Neuron (in vitro differentiated cells): ENCODE data around the gene MUSK.
"Not testable (repeated sequence)": the region's sequence is repeated elsewhere in the genome, so short reads cannot be mapped to it uniquely, and the experiment has no call there.

Experiments
- H2AFZ ChIP-seq: one replicate; pipeline ENCODE4 v1.6.1; 2013; ENCODE audit warnings: low read depth, mild to moderate bottlenecking, inconsistent platforms, low read length, moderate library complexity
- H3K27me3 ChIP-seq: one replicate; pipeline ENCODE4 v1.6.1; 2013; ENCODE audit warnings: low read length; ENCODE audit not compliant: insufficient read depth
- H3K36me3 ChIP-seq: one replicate; pipeline ENCODE4 v1.6.1; 2013; ENCODE audit warnings: low read length; ENCODE audit not compliant: insufficient read depth
- H3K4me1 ChIP-seq: one replicate; pipeline ENCODE4 v1.6.1; 2013; ENCODE audit warnings: low read length; ENCODE audit not compliant: insufficient read depth
- H3K4me3 ChIP-seq: 2 replicates; pipeline ENCODE4 v1.5.1; 2013; ENCODE audit warnings: mild to moderate bottlenecking, low read length, moderate library complexity
- H3K9me3 ChIP-seq: one replicate; pipeline ENCODE4 v1.6.1; 2013; ENCODE audit warnings: low read length

MUSK gene

DNA sequence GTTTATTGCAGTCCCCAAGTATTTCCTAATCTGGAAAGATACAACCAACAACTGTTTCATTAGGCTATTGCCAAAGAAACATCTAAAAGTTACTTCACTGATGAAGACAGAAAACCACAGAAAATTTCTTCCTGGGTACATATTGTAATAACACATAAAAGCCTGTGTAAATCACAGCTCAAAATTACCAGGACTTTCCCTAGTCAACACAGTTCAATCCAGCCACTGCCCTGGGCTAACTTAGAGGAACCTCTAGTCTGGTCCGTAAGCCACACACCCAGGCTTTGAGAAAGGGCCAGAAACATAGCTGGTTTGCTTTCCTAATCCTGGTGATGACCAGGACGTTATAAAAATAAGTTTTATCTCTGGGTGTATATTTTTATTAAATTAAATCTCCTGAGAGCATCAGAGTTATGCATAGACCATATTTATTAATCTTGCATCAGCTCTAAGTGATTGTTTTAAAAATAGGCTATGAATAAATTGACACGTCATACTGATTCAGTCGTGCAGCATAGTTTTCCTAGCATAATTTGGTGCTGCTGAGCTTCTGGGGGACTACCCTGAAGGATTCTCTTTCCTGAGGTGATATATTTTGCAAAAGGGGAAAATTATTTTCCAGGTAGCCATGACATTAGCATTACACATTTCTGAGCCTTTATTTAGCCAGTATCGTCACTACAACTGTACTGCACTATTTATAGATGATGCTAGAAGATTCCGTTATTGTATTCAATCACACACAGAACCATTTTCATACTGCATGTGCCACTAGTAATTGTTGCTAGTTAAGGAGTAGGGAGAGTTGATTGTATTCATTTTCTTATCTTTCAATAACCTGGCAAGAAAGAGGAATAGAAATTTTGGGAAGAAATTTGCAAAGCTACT is 12.6 kb upstream of the MUSK start:
- Histone ChIP-seq H2AFZ (no peak overlapping the region), H3K4me3 (no peak overlapping the region), H3K4me1 (no peaks in the 10 kb centered on the region), H3K27me3 (no peaks in the 10 kb centered on the region), H3K36me3 (no peaks in the 10 kb centered on the region), H3K9me3 (no peaks in the 10 kb centered on the region)

DNA sequence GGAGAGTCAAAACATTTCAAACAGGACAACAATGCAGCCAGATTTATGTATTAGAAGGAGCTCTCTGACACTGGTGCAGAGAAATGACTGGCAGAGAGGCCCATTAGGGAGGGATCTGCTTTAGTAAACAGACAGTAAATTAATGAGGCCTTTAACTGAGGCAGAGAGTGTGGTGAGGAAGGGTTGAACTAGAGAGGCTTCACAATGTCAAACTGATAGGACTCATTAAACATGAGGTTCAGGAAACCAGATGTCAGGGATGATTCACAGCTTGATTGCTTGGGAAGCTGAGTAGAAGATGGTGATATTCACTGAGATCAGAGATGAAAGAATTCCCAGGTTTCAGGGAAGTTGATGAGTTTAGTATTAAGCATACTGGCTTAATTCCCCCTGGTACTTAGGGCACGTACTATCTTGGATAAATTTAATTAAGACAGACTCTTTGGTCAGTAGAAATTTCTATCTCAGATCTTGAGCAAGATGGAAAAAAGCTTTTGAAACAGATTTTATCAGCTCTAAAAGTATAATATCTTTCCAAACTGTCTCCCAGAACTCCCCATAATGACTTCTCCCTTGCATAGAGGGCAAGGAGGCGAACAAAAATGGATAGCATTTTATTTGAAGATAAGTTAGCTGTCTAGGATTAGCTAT is 8.6 kb upstream of the MUSK start:
- no peaks in the 10 kb centered on the region for H3K36me3 ChIP-seq
- no peak overlapping the region for H2AFZ ChIP-seq
- no peaks in the 10 kb centered on the region for H3K4me1 ChIP-seq
- no peaks in the 10 kb centered on the region for H3K27me3 ChIP-seq
- no peaks in the 10 kb centered on the region for H3K9me3 ChIP-seq
- no peak overlapping the region for H3K4me3 ChIP-seq

DNA sequence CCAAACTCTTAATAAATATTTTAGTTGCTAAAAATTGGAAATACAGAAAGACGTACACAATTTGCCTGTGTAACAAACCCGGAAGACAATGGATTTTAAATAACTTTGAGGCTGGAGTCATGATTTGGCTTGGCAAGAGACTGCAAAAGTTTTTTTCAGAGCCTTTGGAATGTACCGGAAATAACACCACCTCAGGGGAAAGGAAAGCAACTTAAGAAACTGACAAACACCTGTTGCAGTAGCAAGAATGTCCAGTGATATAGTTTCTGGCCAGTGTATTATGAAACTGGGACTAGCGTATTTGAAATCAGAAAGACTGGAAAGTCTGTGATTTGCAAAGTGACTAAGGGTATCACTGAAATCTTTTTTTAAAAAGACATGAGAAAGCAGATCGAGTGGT is 842 bp downstream of the MUSK start:
- H2AFZ ChIP-seq: no peak overlapping the region
- no peaks in the 10 kb centered on the region for H3K4me1 ChIP-seq
- H3K9me3 ChIP-seq: no peaks in the 10 kb centered on the region
- H3K4me3 ChIP-seq: no peak overlapping the region
- no peaks in the 10 kb centered on the region for H3K36me3 ChIP-seq
- no peaks in the 10 kb centered on the region for H3K27me3 ChIP-seq

DNA sequence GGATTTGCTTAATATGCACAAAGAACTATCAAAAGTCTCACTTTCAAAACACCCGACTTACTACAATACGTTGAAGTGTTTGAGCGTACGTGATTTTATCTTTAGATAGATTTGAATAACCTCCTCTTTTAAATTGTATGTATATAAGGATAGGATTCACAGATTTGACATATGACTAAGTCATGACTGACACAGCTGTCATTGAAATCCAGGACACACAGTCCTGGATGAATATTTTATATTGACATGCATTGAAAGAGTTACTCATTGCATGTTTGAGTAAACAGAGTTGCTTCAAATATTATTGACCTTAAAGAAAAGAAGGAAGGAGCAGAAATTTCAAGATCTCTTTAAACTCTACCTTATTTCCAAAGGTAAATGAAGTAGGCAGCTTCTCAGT is 3.3 kb downstream of the MUSK start:
- no peaks in the 10 kb centered on the region for H3K9me3 ChIP-seq

DNA sequence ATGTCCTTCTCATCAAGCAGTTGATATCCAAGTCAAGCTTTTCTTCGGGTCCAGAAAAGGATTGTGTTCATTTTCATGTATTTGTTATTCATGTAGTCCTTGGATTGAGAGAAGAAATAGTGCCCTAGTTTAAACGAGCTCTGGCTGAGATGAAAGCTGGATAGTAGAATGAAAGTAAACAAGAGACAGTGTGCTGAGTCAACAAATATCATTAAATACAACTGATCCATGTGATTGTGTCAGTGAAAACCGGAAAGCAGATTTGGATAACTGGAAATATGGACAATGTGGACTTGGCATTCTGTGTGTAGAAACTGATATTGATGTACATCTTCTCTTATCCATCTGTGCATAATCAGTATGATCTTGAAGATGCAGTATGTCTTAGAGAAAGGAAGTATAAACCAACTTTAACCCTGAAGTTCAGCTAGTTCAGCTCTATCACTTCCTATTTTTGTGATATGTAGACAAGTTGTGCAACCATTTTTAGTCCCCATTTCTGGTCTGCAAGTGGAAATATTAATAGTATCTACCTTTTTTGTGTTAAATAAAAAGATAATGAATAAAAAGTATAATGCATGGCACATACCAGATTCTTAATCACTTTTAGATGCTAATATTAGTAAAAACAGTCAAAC is 4.4 kb downstream of the MUSK start:
- Histone ChIP-seq H3K27me3 (no peaks in the 10 kb centered on the region), H3K36me3 (no peaks in the 10 kb centered on the region), H2AFZ (no peak overlapping the region), H3K9me3 (no peaks in the 10 kb centered on the region), H3K4me1 (no peaks in the 10 kb centered on the region), H3K4me3 (no peak overlapping the region)

More for the DNA sequence above, 3.3 kb downstream of the MUSK start:
- Histone ChIP-seq H3K36me3 (no peaks in the 10 kb centered on the region), H3K27me3 (no peaks in the 10 kb centered on the region), H3K4me3 (no peak overlapping the region), H3K4me1 (no peaks in the 10 kb centered on the region), H2AFZ (no peak overlapping the region)

DNA sequence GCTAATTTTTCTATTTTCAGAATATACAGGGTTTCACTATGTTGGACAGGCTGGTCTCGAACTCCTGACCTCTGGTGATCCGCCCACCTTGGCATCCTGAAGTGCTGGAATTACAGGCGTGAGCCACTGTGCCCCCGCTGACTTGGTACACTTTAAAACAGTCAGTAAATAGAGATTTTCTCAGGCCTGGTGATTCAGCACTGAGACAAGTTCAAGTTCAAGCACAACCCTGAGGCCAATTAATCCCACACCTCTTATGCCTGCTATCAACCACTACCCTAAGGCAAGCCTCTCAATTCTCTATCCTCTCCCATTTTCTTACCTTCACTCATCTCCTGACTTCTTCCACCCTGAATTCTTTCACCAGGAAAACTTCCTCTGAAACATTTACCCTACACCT is 18.9 kb downstream of the MUSK start:
- Histone ChIP-seq H3K27me3 (no peaks in the 10 kb centered on the region), H3K36me3 (no peaks in the 10 kb centered on the region), H2AFZ (no peak overlapping the region), H3K9me3 (no peaks in the 10 kb centered on the region), H3K4me1 (no peaks in the 10 kb centered on the region), H3K4me3 (no peak overlapping the region)

DNA sequence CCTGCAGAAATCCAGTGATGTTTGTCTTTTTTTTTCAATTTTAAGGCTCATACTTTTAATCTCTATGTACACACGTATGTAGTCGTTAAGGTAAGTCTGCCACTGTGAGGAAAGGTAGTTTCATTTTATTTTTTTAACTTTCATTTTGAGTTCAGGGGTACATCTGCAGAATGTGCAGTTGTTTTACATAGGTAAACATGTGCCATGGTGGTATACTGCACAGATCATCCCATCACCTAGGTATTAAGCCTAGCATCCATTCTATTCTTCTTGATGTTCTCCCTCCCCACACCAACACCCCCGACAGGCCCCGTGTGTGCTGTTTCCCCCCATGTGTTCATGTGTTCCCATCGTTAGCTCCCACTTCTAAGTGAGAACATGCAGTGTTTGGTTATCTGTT is 19.7 kb downstream of the MUSK start:
- Histone ChIP-seq H3K9me3 (no peaks in the 10 kb centered on the region), H3K4me3 (no peak overlapping the region), H3K4me1 (no peaks in the 10 kb centered on the region), H3K36me3 (no peaks in the 10 kb centered on the region), H2AFZ (no peak overlapping the region), H3K27me3 (no peaks in the 10 kb centered on the region)

DNA sequence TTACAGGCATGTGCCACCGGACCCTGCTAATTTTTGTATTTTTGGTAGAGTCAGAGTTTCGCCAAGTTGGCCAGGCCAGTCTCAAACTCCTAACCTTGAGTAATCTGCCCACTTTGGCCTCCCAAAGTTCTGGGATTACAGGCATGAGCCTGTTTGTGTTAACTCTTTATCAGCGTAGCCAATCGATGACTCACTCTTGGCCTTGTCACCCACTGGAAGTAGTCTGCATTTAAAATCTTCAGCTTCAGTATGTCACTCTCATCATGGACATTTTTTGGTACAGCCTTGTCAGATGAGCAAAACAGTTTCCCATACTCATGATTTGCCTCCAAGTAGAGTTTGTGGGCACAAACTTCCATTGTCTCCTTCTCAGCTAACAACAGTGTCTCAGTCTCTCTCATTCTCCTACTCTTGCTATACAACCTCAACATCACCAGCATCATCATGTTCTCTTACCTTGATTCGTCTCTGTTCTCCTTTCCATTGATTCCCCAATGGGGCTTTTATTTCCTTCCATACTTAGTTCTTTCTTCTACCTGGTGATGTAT is 22.5 kb downstream of the MUSK start:
- Histone ChIP-seq H3K27me3 (no peaks in the 10 kb centered on the region), H3K9me3 (no peaks in the 10 kb centered on the region), H2AFZ (no peak overlapping the region), H3K4me1 (no peaks in the 10 kb centered on the region), H3K36me3 (no peaks in the 10 kb centered on the region), H3K4me3 (no peak overlapping the region)

DNA sequence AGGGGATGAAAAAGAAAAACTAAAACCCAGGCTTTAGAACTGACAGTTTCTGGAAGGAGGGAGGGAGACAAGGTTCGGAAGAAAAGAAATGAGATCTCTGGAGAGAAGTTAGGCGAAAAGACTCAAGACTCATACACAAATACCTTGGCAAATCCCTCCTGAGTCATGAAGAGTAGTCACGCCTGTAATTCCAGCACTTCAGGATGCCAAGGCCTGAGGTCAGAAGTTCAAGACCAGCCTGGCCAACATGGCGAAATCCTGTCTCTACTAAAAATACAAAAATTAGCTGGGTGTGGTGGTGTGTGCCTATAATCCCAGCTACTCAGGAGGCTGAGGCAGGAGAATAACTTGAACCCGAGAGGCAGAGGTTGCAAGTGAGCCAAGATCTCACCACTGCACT is 27.3 kb downstream of the MUSK start:
- H3K27me3 ChIP-seq, H2AFZ ChIP-seq, H3K36me3 ChIP-seq, H3K4me1 ChIP-seq, H3K9me3 ChIP-seq, H3K4me3 ChIP-seq: not testable (repeated sequence)

DNA sequence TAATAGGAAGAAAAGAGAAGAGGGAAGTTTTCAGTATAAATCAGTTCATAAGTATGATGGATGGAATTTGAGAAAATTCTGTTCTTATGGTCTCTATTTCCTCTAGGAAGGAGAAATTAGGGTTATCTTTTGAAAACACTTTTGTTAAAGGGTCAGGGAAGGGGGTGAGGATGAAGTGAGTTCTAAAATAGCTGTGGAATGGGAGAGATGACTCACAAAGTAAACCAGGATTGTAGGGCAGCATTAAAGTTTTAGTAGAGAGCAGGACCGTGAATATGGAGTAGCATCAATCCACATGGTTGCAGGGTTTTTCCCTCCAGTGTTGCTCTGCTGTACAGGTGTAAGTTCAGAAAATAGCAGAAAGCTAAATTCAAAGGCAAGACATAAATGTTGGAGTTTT is 32.4 kb downstream of the MUSK start:
- Histone ChIP-seq H3K4me1 (no peaks in the 10 kb centered on the region), H2AFZ (no peak overlapping the region), H3K36me3 (no peaks in the 10 kb centered on the region), H3K9me3 (no peaks in the 10 kb centered on the region), H3K4me3 (no peak overlapping the region), H3K27me3 (no peaks in the 10 kb centered on the region)

DNA sequence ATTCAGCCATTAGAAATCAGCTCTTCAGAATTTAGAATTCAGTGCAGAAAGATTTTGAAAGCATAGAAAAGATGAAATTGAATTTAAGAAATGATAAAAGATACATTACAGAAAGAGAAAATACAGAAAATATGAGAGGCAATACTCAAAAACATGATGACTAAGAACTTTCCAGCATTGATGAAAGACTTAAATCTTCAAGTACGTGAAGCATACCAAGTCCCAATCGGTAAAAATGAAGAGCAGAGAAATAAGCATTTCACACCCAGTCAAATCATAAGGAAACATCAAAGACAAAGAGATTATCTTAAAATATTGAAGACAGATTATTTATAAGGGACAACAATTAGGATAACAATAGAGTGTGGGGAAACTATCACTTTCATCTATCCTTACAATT is 35.1 kb downstream of the MUSK start:
- no peak overlapping the region for H3K4me3 ChIP-seq
- no peaks in the 10 kb centered on the region for H3K27me3 ChIP-seq
- no peaks in the 10 kb centered on the region for H3K9me3 ChIP-seq
- H3K36me3 ChIP-seq: no peaks in the 10 kb centered on the region
- H2AFZ ChIP-seq: no peak overlapping the region
- peaks cover 4% of the 10 kb centered on the region for H3K4me1 ChIP-seq

DNA sequence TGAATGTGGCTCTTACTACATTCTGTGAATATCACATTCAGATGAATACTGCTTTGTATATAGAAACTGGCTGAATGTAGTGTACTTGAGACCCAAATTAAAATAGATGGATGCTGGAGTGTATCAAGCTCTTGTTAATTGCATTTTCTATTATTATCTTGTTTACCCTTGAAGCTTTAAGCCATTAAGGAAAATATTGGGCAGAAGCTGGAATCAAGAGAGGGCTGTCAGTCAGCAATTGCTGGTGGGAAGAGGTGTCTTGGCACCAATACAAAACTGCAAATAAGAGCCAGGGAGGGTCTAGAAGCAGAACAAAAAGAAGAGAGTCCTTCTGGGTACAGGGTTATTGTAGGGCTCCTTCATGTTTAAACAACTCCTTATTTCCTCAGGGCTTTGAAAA is 38.8 kb downstream of the MUSK start:
- Histone ChIP-seq H3K4me1 (peaks cover 4% of the 10 kb centered on the region), H2AFZ (no peak overlapping the region), H3K9me3 (no peaks in the 10 kb centered on the region), H3K4me3 (no peak overlapping the region), H3K36me3 (no peaks in the 10 kb centered on the region), H3K27me3 (no peaks in the 10 kb centered on the region)

DNA sequence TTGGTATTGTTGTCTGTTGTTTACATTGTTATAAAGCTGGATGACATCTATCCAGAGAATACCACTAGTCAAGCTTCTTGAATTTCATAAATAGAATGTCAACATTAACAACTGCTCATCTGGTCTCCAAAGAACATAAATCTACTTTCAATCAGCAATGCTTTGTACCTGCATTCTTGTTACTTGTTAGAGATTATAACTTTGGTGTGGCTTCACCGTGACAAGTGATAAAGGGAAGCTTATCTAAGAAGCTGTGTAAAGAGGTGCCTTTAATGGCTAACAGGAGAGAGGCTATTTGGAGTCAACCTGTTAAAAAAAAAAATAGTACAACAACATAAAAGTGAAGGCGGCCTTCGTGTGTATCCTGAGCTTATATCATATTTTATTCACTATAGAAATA is 41.8 kb downstream of the MUSK start:
- no peaks in the 10 kb centered on the region for H3K27me3 ChIP-seq
- no peaks in the 10 kb centered on the region for H3K36me3 ChIP-seq
- H3K9me3 ChIP-seq: no peaks in the 10 kb centered on the region
- H2AFZ ChIP-seq: no peak overlapping the region
- peaks cover 4% of the 10 kb centered on the region for H3K4me1 ChIP-seq
- no peak overlapping the region for H3K4me3 ChIP-seq
